ENCODE data around the gene CCNG2.
A peak's percentile ranks its signal among the peaks of the same experiment; 100 is the strongest.
"Not testable (repeated sequence)": the region's sequence is repeated elsewhere in the genome, so short reads cannot be mapped to it uniquely, and the experiment has no call there.

The CCNG2 gene

GRCh38 chr4:77156912-77157858 is at the start of gene CCNG2:
TSS of gene CCNG2 (plus strand) at chr4:77157207. CDS start at chr4:77158533, 1,326 bp downstream.
- peak; percentile 77 to 95 for DNase-seq

GRCh38 chr4:77110730-77111129 is 46.3 kb upstream of the CCNG2 start:
- no peak for DNase-seq

GRCh38 chr4:77113069-77113468 is 43.9 kb upstream of the CCNG2 start:
- no peak for DNase-seq

GRCh38 chr4:77117721-77118120 is 39.3 kb upstream of the CCNG2 start:
- DNase-seq, result no peak

GRCh38 chr4:77120886-77121508 is 36.0 kb upstream of the CCNG2 start:
- DNase-seq, result no peak

GRCh38 chr4:77121736-77122240 is 35.2 kb upstream of the CCNG2 start:
- DNase-seq, result no peak

- DNase-seq, result no peak
These were observed 34.4 kb upstream of the CCNG2 start for GRCh38 chr4:77122656-77123055.

GRCh38 chr4:77123411-77123810 is 33.6 kb upstream of the CCNG2 start:
- DNase-seq, result no peak

GRCh38 chr4:77124576-77124975 is 32.4 kb upstream of the CCNG2 start:
- DNase-seq, result no peak

GRCh38 chr4:77125961-77126360 is 31.0 kb upstream of the CCNG2 start:
- DNase-seq, result no peak

- DNase-seq, result no peak
These were observed 30.2 kb upstream of the CCNG2 start for GRCh38 chr4:77126809-77127208.

GRCh38 chr4:77127215-77127614 is 29.8 kb upstream of the CCNG2 start:
- DNase-seq, result no peak

- DNase-seq, result no peak
These were observed 29.0 kb upstream of the CCNG2 start for GRCh38 chr4:77127837-77128621.

- no peak for DNase-seq
These were observed 24.2 kb upstream of the CCNG2 start for GRCh38 chr4:77132652-77133312.

GRCh38 chr4:77137448-77137847 is 19.6 kb upstream of the CCNG2 start:
- DNase-seq, result not testable (repeated sequence)

GRCh38 chr4:77141964-77142645 is 14.9 kb upstream of the CCNG2 start:
- DNase-seq, result no peak

GRCh38 chr4:77142646-77143028 is 14.4 kb upstream of the CCNG2 start:
- no peak for DNase-seq

- DNase-seq, result no peak
These were observed 13.9 kb upstream of the CCNG2 start for GRCh38 chr4:77143091-77143490.

- DNase-seq, result no peak
These were observed 11.2 kb upstream of the CCNG2 start for GRCh38 chr4:77145842-77146185.

- DNase-seq, result no peak
These were observed 10.6 kb upstream of the CCNG2 start for GRCh38 chr4:77146186-77147078.
